NB4 (cell line): ENCODE data around the gene GJD2.

Experiments used
- DNase-seq: peaks from one replicate; pipeline ENCODE4 v3.0.0; 2010; ENCODE audit warnings: low read depth
- H3K4me3 ChIP-seq: one replicate; pipeline ENCODE4 v1.5.1; 2011; ENCODE audit warnings: mild to moderate bottlenecking, low read depth, low read length, moderate library complexity
- CTCF ChIP-seq: IDR thresholded peaks from one replicate; pipeline ENCODE4 v1.5.1; 2012; ENCODE audit warnings: low read depth, low read length
- MAX ChIP-seq: IDR thresholded peaks from 2 replicates; pipeline ENCODE4 v1.6.1; 2011; ENCODE audit warnings: low read depth, low read length
- MYC ChIP-seq: IDR thresholded peaks from 2 replicates; pipeline ENCODE4 v1.6.1; 2011; ENCODE audit warnings: low read depth, low read length
- POLR2A ChIP-seq: IDR thresholded peaks from 2 replicates; pipeline ENCODE4 v1.6.1; 2011; ENCODE audit warnings: mild to moderate bottlenecking; ENCODE audit not compliant: insufficient read length; ENCODE audit errors: extremely low read depth

GJD2 gene

GRCh38 chr15:34780725-34781124, 25.9 kb upstream of the GJD2 start:
- H3K4me3 ChIP-seq, result no peak overlapping the region
- no peak for DNase-seq
- TF ChIP-seq MAX, result no peak
- TF ChIP-seq CTCF, result no peak
- TF ChIP-seq MYC, result no peak
- no peak for TF ChIP-seq POLR2A

GRCh38 chr15:34776606-34777105, 21.9 kb upstream of the GJD2 start:
- no peak overlapping the region for H3K4me3 ChIP-seq
- TF ChIP-seq MYC (no peak), POLR2A (no peak), MAX (no peak), CTCF (no peak)
- no peak for DNase-seq

GRCh38 chr15:34773917-34774316, 19.1 kb upstream of the GJD2 start:
- H3K4me3 ChIP-seq, result no peak overlapping the region
- TF ChIP-seq MAX (no peak), CTCF (no peak), MYC (no peak), POLR2A (no peak)
- DNase-seq, result no peak

GRCh38 chr15:34773013-34773412, 18.2 kb upstream of the GJD2 start:
- no peak overlapping the region for H3K4me3 ChIP-seq
- no peak for DNase-seq
- TF ChIP-seq CTCF (no peak), MYC (no peak), MAX (no peak), POLR2A (no peak)

- H3K4me3 ChIP-seq, result no peak overlapping the region
- DNase-seq, result no peak
- TF ChIP-seq CTCF (no peak), MAX (no peak), POLR2A (no peak), MYC (no peak)
These were observed 17.5 kb upstream of the GJD2 start for GRCh38 chr15:34772312-34772711.

GRCh38 chr15:34769711-34770110, 14.9 kb upstream of the GJD2 start:
- no peak overlapping the region for H3K4me3 ChIP-seq
- TF ChIP-seq MYC, result no peak
- no peak for TF ChIP-seq POLR2A
- TF ChIP-seq MAX, result no peak
- TF ChIP-seq CTCF, result no peak
- DNase-seq, result no peak
